HUES6 (cell line): ENCODE data around the gene GPX4.

Experiments
- H3K27ac ChIP-seq: 2 replicates; pipeline ENCODE4 v1.7.0; 2013; ENCODE audit warnings: low read depth, mild to moderate bottlenecking, low read length, inconsistent platforms
- H3K27me3 ChIP-seq: 2 replicates; pipeline ENCODE4 v1.6.1; 2013; ENCODE audit warnings: low read length; ENCODE audit not compliant: control insufficient read depth, insufficient read depth
- H3K36me3 ChIP-seq: 2 replicates; pipeline ENCODE4 v1.6.1; 2013; ENCODE audit warnings: low read length; ENCODE audit not compliant: control insufficient read depth, insufficient read depth
- H3K4me1 ChIP-seq: 2 replicates; pipeline ENCODE4 v1.6.1; 2013; ENCODE audit warnings: low read length; ENCODE audit not compliant: control insufficient read depth, insufficient read depth
- H3K4me3 ChIP-seq: 2 replicates; pipeline ENCODE4 v1.5.1; 2013; ENCODE audit warnings: low read depth, low read length
- H3K9ac ChIP-seq: one replicate; pipeline ENCODE4 v1.6.1; 2013; ENCODE audit warnings: mild to moderate bottlenecking, low read length
- H3K9me3 ChIP-seq: 2 replicates; pipeline ENCODE4 v1.6.1; 2013; ENCODE audit warnings: low read depth, low read length; ENCODE audit not compliant: control insufficient read depth, insufficient read depth

GPX4 gene

GRCh38 chr19:1079566-1080111 lies 24.2 kb upstream of the GPX4 start:
- Histone ChIP-seq H3K9me3 (no peaks in the 10 kb centered on the region), H3K27ac (no peak overlapping the region), H3K4me3 (no peak overlapping the region), H3K27me3 (no peaks in the 10 kb centered on the region), H3K9ac (no peak overlapping the region), H3K36me3 (peaks cover 32% of the 10 kb centered on the region), H3K4me1 (peaks cover 12% of the 10 kb centered on the region; the same call in 1 of the 2 replicates)

- no peaks in the 10 kb centered on the region for H3K9me3 ChIP-seq
- no peak overlapping the region for H3K9ac ChIP-seq
- H3K36me3 ChIP-seq = peaks cover 34% of the 10 kb centered on the region
- peaks cover 12% of the 10 kb centered on the region; the same call in 1 of the 2 replicates for H3K4me1 ChIP-seq
- H3K27me3 ChIP-seq = no peaks in the 10 kb centered on the region
- H3K4me3 ChIP-seq = no peak overlapping the region
- H3K27ac ChIP-seq = no peak overlapping the region
Measured at GRCh38 chr19:1080360-1081161, 23.2 kb upstream of the GPX4 start.

- Histone ChIP-seq H3K9me3 (no peaks in the 10 kb centered on the region), H3K4me1 (peaks cover 12% of the 10 kb centered on the region; the same call in 1 of the 2 replicates), H3K9ac (peak overlapping the region; percentile 31), H3K27me3 (no peaks in the 10 kb centered on the region), H3K27ac (no peak overlapping the region), H3K36me3 (peaks cover 38% of the 10 kb centered on the region), H3K4me3 (peak overlapping the region; percentile 70)
Measured at GRCh38 chr19:1081301-1082164, 22.3 kb upstream of the GPX4 start.

- Histone ChIP-seq H3K27me3 (no peaks in the 10 kb centered on the region), H3K27ac (no peak overlapping the region), H3K4me1 (peaks cover 12% of the 10 kb centered on the region; the same call in 1 of the 2 replicates), H3K9ac (peak overlapping the region; percentile 67), H3K9me3 (no peaks in the 10 kb centered on the region), H3K36me3 (peaks cover 44% of the 10 kb centered on the region), H3K4me3 (peak overlapping the region; percentile 75)
Measured at GRCh38 chr19:1082165-1082927, 21.4 kb upstream of the GPX4 start.

GRCh38 chr19:1082928-1083816 lies 20.6 kb upstream of the GPX4 start:
- Histone ChIP-seq H3K27me3 (no peaks in the 10 kb centered on the region), H3K9ac (peak overlapping the region; percentile 67), H3K27ac (no peak overlapping the region), H3K4me3 (peak overlapping the region; percentile 75), H3K9me3 (no peaks in the 10 kb centered on the region), H3K4me1 (peaks cover 12% of the 10 kb centered on the region; the same call in 1 of the 2 replicates), H3K36me3 (peaks cover 49% of the 10 kb centered on the region)

GRCh38 chr19:1084024-1084868 lies 19.5 kb upstream of the GPX4 start:
- H3K36me3 ChIP-seq = peaks cover 60% of the 10 kb centered on the region
- no peaks in the 10 kb centered on the region for H3K27me3 ChIP-seq
- H3K9me3 ChIP-seq = no peaks in the 10 kb centered on the region
- H3K4me1 ChIP-seq = peaks cover 12% of the 10 kb centered on the region; the same call in 1 of the 2 replicates
- no peak overlapping the region for H3K27ac ChIP-seq
- no peak overlapping the region for H3K4me3 ChIP-seq
- H3K9ac ChIP-seq = no peak overlapping the region

- no peak overlapping the region for H3K9ac ChIP-seq
- peaks cover 60% of the 10 kb centered on the region for H3K36me3 ChIP-seq
- no peaks in the 10 kb centered on the region for H3K9me3 ChIP-seq
- peaks cover 12% of the 10 kb centered on the region; the same call in 1 of the 2 replicates for H3K4me1 ChIP-seq
- H3K27me3 ChIP-seq = no peaks in the 10 kb centered on the region
- no peak overlapping the region for H3K27ac ChIP-seq
- H3K4me3 ChIP-seq = no peak overlapping the region
Measured at GRCh38 chr19:1085053-1085658, 18.6 kb upstream of the GPX4 start.

GRCh38 chr19:1085676-1086442 lies 17.9 kb upstream of the GPX4 start:
- Histone ChIP-seq H3K9me3 (no peaks in the 10 kb centered on the region), H3K27me3 (no peaks in the 10 kb centered on the region), H3K9ac (no peak overlapping the region), H3K4me1 (peaks cover 12% of the 10 kb centered on the region; the same call in 1 of the 2 replicates), H3K36me3 (peaks cover 56% of the 10 kb centered on the region), H3K27ac (no peak overlapping the region), H3K4me3 (no peak overlapping the region)
